Natural killer cell (primary cell): ENCODE results near the gene RASGRF1. TPM values are rescaled to one million over a fixed set of nuclear protein-coding genes. Genes with fewer than 3 reads are reported as not detected.

Experiments used
- ATAC-seq, 3 donors: fragments of 150-1000 bp in 2 of 3; fragments of 200-7000 bp in 1 of 3; cut with Tn5 transposase; 1 replicate in 1 of 3; 2 replicates in 2 of 3; pipeline ENCODE4 v1.10.0; 2021; ENCODE audit warnings: mild to moderate bottlenecking in 2 of 3, moderate library complexity in 2 of 3
- DNase-seq, 2 donors: peaks; one replicate each; pipeline versions ENCODE4 v3.0.0 to v3.0.0-alpha.2; 2013 to 2021; ENCODE audit warnings: mixed read lengths in 1 of 2
- H3K27ac ChIP-seq: one replicate; pipeline ENCODE4 v1.5.1; 2013; ENCODE audit warnings: mild to moderate bottlenecking, low read length
- H3K27me3 ChIP-seq: one replicate; pipeline ENCODE4 v1.6.1; 2013; ENCODE audit warnings: low read length; ENCODE audit not compliant: control insufficient read depth, insufficient read depth
- H3K36me3 ChIP-seq: one replicate; pipeline ENCODE4 v1.6.1; 2013; ENCODE audit warnings: low read length; ENCODE audit not compliant: control insufficient read depth, insufficient read depth
- H3K4me1 ChIP-seq: one replicate; pipeline ENCODE4 v1.6.1; 2013; ENCODE audit warnings: low read length; ENCODE audit not compliant: control insufficient read depth, insufficient read depth
- H3K4me3 ChIP-seq: one replicate; pipeline ENCODE4 v1.5.1; 2013; ENCODE audit warnings: low read length
- H3K9me3 ChIP-seq: one replicate; pipeline ENCODE4 v1.6.1; 2013; ENCODE audit warnings: low read length; ENCODE audit not compliant: control insufficient read depth, insufficient read depth
- H3K27ac Mint-ChIP-seq, 2 donors: one replicate each; pipeline ENCODE4 v1.8.0; 2022; ENCODE audit warnings: mild to moderate bottlenecking in 2 of 2, mixed read lengths in 2 of 2, moderate library complexity in 1 of 2
- H3K27me3 Mint-ChIP-seq, 2 donors: one replicate each; pipeline ENCODE4 v1.8.0; 2022; ENCODE audit warnings: low read depth in 2 of 2, mixed read lengths in 2 of 2
- H3K36me3 Mint-ChIP-seq: one replicate; pipeline ENCODE4 v1.8.0; 2022; ENCODE audit warnings: mixed read lengths
- H3K4me1 Mint-ChIP-seq, 2 donors: one replicate each; pipeline ENCODE4 v1.8.0; 2022; ENCODE audit warnings: mixed read lengths in 2 of 2
- H3K4me3 Mint-ChIP-seq: one replicate; pipeline ENCODE4 v1.8.0; 2022; ENCODE audit warnings: mild to moderate bottlenecking, moderate library complexity, mixed read lengths
- H3K9me3 Mint-ChIP-seq, 2 donors: one replicate each; pipeline ENCODE4 v1.8.0; 2022; ENCODE audit warnings: mixed read lengths in 2 of 2
- CTCF ChIP-seq: fragments of 200-600 bp; IDR thresholded peaks from one replicate; pipeline ENCODE4 v1.8.0; 2022; ENCODE audit warnings: antibody characterized with exemption
- WGBS: methylation state at CpG from one replicate; pipeline ENCODE4 v1.1.7; 2013; ENCODE audit warnings: missing lambda C conversion rate; ENCODE audit not compliant: insufficient coverage; 5-methylcytosine and 5-hydroxymethylcytosine counted together
- intact Hi-C: fragments of 100-400 bp; cut with micrococcal nuclease; formaldehyde crosslinking; loops from one replicate; pipeline ENCODE4 v1.14.2; 2022
- total RNA-seq, 4 donors: library from RNA; stranded (reverse); fragments of 120-200 nt in 1 of 4; gene quantifications; one replicate each; pipeline versions ENCODE4 v1.2.3 to v1.2.4, GENCODE V29; 2013 to 2022

The RASGRF1 gene
- total RNA-seq, 3 donors from 2014 or later (not counting 1 experiment from before 2014, with no cell fraction given): not detected

- TF ChIP-seq CTCF: no peak
- H3K27me3 Mint-ChIP-seq: peaks cover 22 to 31% of the 10 kb centered on the region in 2 donors
- intact Hi-C loops: no loop called here
Observed at GRCh38 chr15:79102595-79102994, 12.0 kb upstream of the RASGRF1 start.

GRCh38 chr15:79101866-79102581, 11.4 kb upstream of the RASGRF1 start:
- Histone ChIP-seq H3K36me3 (no peaks in the 10 kb centered on the region), H3K9me3 (no peaks in the 10 kb centered on the region), H3K4me1 (no peaks in the 10 kb centered on the region), H3K27me3 (no peaks in the 10 kb centered on the region), H3K27ac (no peak overlapping the region), H3K4me3 (no peak overlapping the region)
- intact Hi-C loops: no loop called here
- TF ChIP-seq CTCF: no peak
- WGBS: 76% methylated on average over 12 of the region's 12 CpGs
- no peak for ATAC-seq
- Mint-ChIP-seq H3K36me3 (no peaks in the 10 kb centered on the region), H3K4me1 (no peaks in the 10 kb centered on the region), H3K9me3 (no peaks in the 10 kb centered on the region), H3K27me3 (peaks cover 20 to 37% of the 10 kb centered on the region in 2 donors), H3K27ac (no peak overlapping the region), H3K4me3 (no peak overlapping the region)
- DNase-seq: no peak

More at GRCh38 chr15:79102595-79102994, 12.0 kb upstream of the RASGRF1 start:
- Mint-ChIP-seq H3K9me3 (no peaks in the 10 kb centered on the region), H3K4me1 (no peaks in the 10 kb centered on the region), H3K36me3 (no peaks in the 10 kb centered on the region), H3K4me3 (no peak overlapping the region), H3K27ac (no peak overlapping the region)
- Histone ChIP-seq H3K27me3 (no peaks in the 10 kb centered on the region), H3K4me1 (no peaks in the 10 kb centered on the region), H3K9me3 (no peaks in the 10 kb centered on the region), H3K4me3 (no peak overlapping the region), H3K27ac (no peak overlapping the region), H3K36me3 (no peaks in the 10 kb centered on the region)
- ATAC-seq (no peak), DNase-seq (no peak)
- WGBS: 77% methylated on average over 6 of the region's 6 CpGs

GRCh38 chr15:79099692-79100091, 9.1 kb upstream of the RASGRF1 start:
- WGBS: 79% methylated on average over 4 of the region's 4 CpGs
- no peak for ATAC-seq
- peaks cover 21 to 37% of the 10 kb centered on the region in 2 donors for H3K27me3 Mint-ChIP-seq

More at GRCh38 chr15:79099692-79100091, 9.1 kb upstream of the RASGRF1 start:
- no peak overlapping the region for H3K4me3 Mint-ChIP-seq
- H3K9me3 Mint-ChIP-seq: no peaks in the 10 kb centered on the region
- Histone ChIP-seq H3K27me3 (peaks cover 2% of the 10 kb centered on the region), H3K9me3 (no peaks in the 10 kb centered on the region), H3K4me1 (no peaks in the 10 kb centered on the region), H3K36me3 (no peaks in the 10 kb centered on the region), H3K27ac (no peak overlapping the region), H3K4me3 (no peak overlapping the region)
- intact Hi-C loops: no loop called here
- no peak for TF ChIP-seq CTCF
- H3K4me1 Mint-ChIP-seq: no peaks in the 10 kb centered on the region
- DNase-seq: no peak
- no peak overlapping the region for H3K27ac Mint-ChIP-seq
- no peaks in the 10 kb centered on the region for H3K36me3 Mint-ChIP-seq
